OCI-M2 (cell line): ENCODE data around the gene A3GALT2.

ENCODE experiments used
- DNase-seq: peaks from one replicate; lab custom pipeline; 2025; ENCODE audit not compliant: unreplicated experiment; lab: John Stamatoyannopoulos, UW

Gene A3GALT2

GRCh38 chr1:33332357-33332789 is 11.5 kb upstream of the A3GALT2 start:
- DNase-seq: no peak

DNA sequence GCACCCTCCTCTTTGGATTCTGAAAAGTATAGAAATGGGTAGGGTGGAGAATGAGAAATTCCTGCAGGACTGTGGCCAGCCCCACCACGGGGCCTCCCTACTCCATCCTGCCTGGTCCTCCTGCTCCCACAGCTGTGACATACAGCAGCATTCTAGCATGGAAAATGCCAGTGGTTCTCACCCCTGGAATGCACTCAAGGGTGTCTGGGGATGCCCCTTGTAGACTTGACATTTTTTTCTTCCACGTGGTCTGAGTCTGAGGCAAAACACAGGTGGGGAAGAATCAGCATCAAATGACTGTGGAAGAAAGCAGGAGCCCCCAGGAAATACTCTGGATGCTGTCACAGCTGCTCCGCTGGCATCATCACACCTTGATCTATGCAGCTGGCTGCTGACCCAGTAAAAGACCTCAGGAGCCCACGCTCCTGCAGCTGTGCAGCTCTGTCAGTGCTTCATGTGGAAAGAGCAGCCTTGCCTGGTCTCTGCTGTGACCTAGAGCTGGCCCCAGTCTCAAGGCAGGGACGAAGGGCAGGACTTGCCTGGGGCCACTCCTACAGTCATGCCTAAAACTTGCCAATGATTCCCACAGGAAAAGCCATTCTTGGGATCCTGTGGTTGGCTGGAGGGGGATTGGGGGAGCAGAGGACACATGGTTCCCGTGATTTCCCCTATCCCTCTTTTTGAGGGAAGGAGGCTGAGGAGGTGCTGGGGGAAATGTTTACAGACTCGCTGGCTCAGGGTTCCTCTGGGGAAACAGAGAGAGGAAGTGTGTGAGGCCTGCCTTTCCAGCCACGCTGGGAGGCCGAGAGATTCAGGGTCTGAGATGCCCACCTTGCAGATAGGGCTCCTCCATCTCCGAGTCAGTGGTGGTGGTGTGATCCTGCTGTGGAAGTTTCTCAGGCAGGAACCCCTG is 10.8 kb upstream of the A3GALT2 start:
- DNase-seq: no peak

DNA sequence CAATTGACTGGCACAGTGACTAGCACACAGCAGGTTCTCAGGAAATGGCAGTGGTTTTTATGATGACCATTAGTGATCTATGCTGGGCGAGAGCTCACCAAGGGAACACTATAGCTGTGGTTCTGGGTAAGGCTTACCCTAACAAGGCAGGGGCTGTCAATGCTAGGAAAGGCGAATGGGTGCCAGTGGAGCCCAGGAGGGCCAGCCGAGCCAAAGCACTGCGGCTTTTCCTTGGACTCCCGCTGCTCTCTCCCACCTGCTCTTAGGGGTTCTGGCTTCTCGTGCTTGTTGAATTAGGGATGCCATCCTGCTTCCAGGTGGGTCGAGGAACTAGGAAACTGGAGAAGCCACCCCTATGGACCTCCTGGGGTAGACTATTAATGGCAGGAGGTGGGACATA is 10.0 kb upstream of the A3GALT2 start:
- no peak for DNase-seq

- DNase-seq: no peak
Observed at GRCh38 chr1:33330361-33330890, 9.5 kb upstream of the A3GALT2 start.

GRCh38 chr1:33329600-33330305 is 8.9 kb upstream of the A3GALT2 start:
- no peak for DNase-seq

DNA sequence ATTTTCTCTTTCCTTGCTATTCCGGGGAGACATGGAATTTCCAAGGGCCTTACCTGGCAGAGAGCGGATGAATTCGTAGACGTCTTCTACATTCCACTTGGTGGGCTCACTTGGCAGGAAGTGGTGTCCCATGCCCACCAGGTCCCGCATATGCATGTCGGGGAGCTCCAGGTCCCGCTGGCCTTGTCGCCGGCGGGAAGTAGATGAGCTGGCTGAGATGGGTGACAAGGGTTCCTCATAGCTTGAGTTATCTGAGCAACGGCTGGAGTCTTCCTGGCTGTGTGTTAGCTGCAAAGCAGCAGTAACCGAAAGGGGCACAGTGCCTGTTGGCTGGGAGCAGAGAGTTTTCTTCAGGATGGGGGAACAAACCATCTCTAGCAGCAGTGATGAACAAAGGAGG is 7.9 kb upstream of the A3GALT2 start:
- DNase-seq: no peak

DNA sequence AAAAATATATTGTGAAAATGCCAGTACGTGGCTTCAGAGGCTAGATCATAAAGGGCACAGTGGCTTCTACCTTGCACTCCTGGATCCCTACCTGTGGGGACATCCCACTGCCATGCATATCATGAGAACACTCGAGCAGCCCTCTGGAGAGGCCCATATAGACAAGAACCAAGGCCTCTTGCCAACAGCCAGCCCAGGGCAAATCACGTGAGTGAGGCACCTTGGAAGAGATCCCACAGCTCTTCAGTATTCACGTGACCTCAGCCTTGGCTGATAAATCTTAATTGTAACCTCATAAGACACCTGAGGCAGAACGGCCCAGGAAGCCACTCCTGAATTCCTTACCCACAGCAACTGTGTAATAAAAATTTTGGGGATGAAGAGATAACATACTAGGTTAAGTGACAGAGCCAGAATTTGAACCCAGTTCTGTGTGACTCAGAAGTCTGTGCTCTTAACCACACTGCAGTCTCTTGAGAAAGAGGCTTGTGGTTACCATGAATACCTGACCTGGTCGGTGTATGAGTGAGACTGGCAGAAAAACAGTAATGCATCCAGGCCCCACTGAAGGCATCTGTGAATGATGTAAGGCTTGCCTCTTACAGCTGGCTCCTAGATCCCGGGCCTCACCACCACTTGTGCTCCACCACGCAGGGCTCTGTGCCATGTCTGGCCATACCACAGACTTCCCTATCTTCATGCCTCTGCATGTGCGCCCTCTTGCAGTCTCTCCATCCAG is 6.9 kb upstream of the A3GALT2 start:
- DNase-seq: no peak

GRCh38 chr1:33326785-33327184 is 5.9 kb upstream of the A3GALT2 start:
- DNase-seq: no peak

DNA sequence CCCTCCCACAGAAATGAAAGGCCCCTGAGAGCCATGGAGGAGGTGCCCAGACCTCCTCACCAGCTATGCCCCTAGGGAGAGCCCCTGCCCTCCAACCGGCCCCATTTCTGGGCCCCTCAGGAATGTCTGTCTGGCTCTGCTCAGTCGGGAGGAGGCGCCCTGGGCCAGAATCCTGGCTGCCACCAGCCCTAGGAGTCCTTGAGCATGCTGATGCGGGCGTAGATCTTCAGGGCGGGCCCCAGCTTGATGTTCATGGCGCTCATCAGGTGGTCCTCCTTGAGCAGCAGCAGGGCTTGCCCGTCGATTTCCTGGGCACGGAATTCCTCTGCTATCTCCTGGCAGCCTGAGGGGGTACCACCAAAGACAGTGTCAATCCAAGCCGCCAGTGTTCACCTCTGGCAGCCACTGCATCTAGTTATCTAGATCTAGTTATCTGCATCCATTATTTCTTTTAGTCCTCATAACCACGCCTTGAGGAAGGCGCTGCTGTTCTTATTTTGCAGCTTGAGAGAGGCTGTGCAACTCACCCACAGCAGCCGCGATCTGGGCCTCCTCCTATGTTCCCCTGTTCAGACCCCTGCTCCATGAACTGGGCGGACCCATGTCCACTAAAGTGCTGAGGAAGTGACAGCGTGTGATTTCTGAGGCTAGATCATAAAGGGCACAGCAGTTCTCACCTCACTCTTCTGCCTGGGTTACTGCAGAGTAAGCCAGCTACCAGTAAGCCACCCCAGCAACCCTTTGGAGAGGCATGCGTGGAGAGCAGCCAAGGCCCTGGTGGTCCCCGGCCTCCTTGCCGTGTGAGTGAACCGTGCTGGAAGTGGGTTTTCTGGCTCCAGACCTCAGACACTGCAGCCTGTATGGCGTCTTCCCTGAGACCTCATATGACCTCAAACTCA is 4.0 kb upstream of the A3GALT2 start:
- no peak for DNase-seq

GRCh38 chr1:33323663-33324477 is 3.0 kb upstream of the A3GALT2 start:
- no peak for DNase-seq

- no peak for DNase-seq
Observed at GRCh38 chr1:33322870-33323585, 2.1 kb upstream of the A3GALT2 start.

GRCh38 chr1:33322109-33322508 is 1.2 kb upstream of the A3GALT2 start:
- no peak for DNase-seq

DNA sequence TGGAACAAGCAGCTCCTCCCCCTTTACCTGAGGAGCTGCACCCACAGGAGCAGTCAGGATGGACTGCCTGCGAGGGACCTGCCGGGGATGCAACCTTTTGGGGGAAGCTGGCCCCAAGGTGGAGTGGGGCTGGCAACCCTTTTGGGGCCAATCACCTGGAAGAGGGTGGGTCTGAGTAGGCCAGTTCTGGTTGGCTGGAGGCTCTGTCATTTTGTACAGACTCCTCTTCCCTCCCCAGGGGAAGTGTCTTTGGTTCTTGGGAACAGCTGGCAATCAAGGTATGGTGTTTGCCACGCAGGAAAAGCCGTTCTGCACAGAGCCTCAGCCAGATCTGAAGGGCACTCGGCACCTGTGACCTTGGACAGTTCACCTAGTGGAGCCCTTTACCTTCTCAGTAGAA is 280 bp upstream of the A3GALT2 start:
- no peak for DNase-seq

GRCh38 chr1:33319949-33320618 is 814 bp downstream of the A3GALT2 start:
- DNase-seq: no peak

DNA sequence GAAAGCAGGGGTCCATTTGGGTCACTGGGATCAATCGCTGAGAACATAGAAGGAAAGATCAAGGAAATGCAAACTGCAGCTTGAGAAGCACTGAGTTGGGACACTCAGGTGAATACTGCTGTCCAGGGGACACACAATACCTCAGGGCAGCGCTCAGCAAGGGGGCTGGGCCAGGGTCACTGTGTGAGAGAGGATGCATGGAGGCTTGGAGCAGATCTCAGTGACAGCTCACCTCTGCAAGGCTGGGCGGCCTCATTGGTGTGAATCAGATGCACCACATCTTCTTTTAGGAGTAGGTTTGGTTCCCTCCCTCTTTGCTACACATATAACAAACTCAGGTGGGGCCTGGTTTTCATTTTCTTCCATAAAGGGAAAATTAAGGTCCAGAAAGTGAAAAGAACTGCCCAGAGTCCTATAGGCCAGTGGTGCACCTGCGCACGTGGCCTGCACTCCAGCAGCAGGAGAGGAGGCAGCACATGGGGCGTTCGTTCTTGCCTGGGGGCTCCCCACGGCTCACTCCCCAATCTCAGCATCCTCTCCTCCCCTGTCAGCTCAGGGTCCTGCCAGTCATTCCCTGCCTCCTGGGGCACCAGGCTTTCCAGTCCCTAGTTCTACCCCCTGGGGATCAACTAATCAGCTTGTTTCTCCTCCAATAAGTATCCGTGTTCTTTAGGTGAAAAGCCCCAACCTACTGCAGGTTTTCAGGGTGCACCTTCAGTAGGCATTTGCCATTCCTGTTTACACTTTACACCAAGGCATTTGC is 1.5 kb downstream of the A3GALT2 start:
- no peak for DNase-seq

DNA sequence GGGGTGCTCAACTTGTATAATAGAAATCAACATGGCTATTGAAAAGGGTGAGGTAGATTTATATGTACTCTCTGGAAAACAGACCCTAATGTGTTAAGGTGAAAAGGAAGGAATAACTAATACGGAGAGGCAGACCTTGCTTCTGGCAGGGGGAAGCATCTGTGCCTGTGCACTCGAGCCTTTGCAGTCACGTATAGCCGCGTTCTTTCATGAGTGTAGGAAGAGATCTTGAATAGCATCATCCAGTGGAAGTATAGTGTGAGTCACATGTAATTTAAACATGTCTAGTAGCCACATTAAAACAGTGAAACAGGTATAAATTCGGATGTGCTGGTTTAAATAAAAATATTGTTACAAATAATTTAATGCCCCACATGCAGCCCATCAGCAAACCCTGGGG is 3.0 kb downstream of the A3GALT2 start:
- DNase-seq: no peak

DNA sequence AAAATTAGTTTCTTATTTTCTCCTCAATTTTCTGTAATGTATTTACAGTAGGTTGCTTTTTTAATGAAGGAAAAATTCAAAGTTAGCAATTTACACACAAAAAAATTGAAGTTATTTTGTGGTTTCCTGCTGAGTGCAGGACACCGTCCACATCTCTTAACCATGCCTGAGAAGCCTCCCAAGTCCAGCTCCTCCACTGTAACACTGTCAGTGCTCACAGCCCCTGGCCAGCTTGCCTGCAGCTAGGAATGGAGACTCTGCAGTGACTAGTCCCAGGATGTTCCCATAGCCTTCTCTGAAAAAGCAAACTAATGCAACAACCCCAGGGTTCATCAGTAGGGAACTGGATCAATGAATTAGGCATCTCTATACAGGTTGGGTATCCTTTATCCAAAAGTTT is 3.5 kb downstream of the A3GALT2 start:
- no peak for DNase-seq

GRCh38 chr1:33316601-33317000 is 4.3 kb downstream of the A3GALT2 start:
- DNase-seq: no peak
